Sigmoid colon (tissue), 4 donors: ENCODE measurements around the gene WSB1.

ENCODE experiments used
- POLR2A ChIP-seq, 2 donors: fragments of 450-650 bp; IDR thresholded peaks; one replicate each; pipeline ENCODE4 v1.6.1; 2016; ENCODE audit warnings: antibody characterized with exemption in 2 of 2, mild to moderate bottlenecking in 2 of 2, moderate library complexity in 2 of 2
- POLR2AphosphoS5 ChIP-seq, 4 donors: sonication (generic); formaldehyde crosslinking; IDR thresholded peaks; one replicate each; pipeline ENCODE4 v1.6.1; 2017; ENCODE audit warnings: antibody characterized with exemption in 4 of 4
- TF ChIP-seq, protein P1 (sequence below), 4 experiments: fragments of 450-650 bp in 3 of 4; fragments of 200-600 bp in 1 of 4; IDR thresholded peaks; one replicate each; pipeline ENCODE4 v1.5.1; 2016 to 2019; ENCODE audit warnings: antibody characterized with exemption in 4 of 4, mild to moderate bottlenecking in 3 of 4, moderate library complexity in 2 of 4

- TF ChIP-seq, protein P1, sequence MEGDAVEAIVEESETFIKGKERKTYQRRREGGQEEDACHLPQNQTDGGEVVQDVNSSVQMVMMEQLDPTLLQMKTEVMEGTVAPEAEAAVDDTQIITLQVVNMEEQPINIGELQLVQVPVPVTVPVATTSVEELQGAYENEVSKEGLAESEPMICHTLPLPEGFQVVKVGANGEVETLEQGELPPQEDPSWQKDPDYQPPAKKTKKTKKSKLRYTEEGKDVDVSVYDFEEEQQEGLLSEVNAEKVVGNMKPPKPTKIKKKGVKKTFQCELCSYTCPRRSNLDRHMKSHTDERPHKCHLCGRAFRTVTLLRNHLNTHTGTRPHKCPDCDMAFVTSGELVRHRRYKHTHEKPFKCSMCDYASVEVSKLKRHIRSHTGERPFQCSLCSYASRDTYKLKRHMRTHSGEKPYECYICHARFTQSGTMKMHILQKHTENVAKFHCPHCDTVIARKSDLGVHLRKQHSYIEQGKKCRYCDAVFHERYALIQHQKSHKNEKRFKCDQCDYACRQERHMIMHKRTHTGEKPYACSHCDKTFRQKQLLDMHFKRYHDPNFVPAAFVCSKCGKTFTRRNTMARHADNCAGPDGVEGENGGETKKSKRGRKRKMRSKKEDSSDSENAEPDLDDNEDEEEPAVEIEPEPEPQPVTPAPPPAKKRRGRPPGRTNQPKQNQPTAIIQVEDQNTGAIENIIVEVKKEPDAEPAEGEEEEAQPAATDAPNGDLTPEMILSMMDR (IDR thresholded peaks at IDR 0.05) = no peak
- TF ChIP-seq POLR2A (IDR thresholded peaks at IDR 0.05) = no peak
- TF ChIP-seq POLR2AphosphoS5 (IDR thresholded peaks at IDR 0.05) = no peak
Observed at GRCh38 chr17:27327397-27327796, 33.5 kb downstream of the WSB1 start.
